Prostate gland (tissue), 2 donors: ENCODE results near the gene TMEM223.
"Not testable (repeated sequence)": the region's sequence is repeated elsewhere in the genome, so short reads cannot be mapped to it uniquely, and the experiment has no call there.

Experiments
- POLR2A ChIP-seq: fragments of 450-650 bp; IDR thresholded peaks from one replicate; pipeline ENCODE4 v1.6.1; 2016; ENCODE audit warnings: antibody characterized with exemption, mild to moderate bottlenecking
- POLR2AphosphoS5 ChIP-seq: sonication (generic); formaldehyde crosslinking; IDR thresholded peaks from one replicate; pipeline ENCODE4 v1.6.1; 2017; ENCODE audit warnings: antibody characterized with exemption
- TF ChIP-seq, protein P1 (sequence below), 4 experiments: fragments of 200-600 bp in 2 of 4; fragments of 450-650 bp in 2 of 4; sonication (generic) in 2 of 4; IDR thresholded peaks; 1 replicate in 3 of 4; 2 replicates in 1 of 4; pipeline ENCODE4 v1.5.1; 2016 to 2019; ENCODE audit warnings: antibody characterized with exemption in 4 of 4, mild to moderate bottlenecking in 2 of 4, moderate library complexity in 2 of 4

- TF ChIP-seq, protein P1, sequence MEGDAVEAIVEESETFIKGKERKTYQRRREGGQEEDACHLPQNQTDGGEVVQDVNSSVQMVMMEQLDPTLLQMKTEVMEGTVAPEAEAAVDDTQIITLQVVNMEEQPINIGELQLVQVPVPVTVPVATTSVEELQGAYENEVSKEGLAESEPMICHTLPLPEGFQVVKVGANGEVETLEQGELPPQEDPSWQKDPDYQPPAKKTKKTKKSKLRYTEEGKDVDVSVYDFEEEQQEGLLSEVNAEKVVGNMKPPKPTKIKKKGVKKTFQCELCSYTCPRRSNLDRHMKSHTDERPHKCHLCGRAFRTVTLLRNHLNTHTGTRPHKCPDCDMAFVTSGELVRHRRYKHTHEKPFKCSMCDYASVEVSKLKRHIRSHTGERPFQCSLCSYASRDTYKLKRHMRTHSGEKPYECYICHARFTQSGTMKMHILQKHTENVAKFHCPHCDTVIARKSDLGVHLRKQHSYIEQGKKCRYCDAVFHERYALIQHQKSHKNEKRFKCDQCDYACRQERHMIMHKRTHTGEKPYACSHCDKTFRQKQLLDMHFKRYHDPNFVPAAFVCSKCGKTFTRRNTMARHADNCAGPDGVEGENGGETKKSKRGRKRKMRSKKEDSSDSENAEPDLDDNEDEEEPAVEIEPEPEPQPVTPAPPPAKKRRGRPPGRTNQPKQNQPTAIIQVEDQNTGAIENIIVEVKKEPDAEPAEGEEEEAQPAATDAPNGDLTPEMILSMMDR (IDR thresholded peaks at IDR 0.05), result not testable (repeated sequence)
- TF ChIP-seq POLR2A, POLR2AphosphoS5: not testable (repeated sequence)
Observed at GRCh38 chr11:62840721-62841360, 49.0 kb upstream of the TMEM223 start.
